HG03342 (cell line): ENCODE measurements around the gene DHRS3.

Experiments
- ATAC-seq: cut with Tn5 transposase; IDR thresholded peaks from one replicate; pipeline ENCODE4 v1.9.1; 2021; ENCODE audit warnings: mild to moderate bottlenecking, moderate library complexity; ENCODE audit not compliant: unreplicated experiment

DHRS3 gene

DNA sequence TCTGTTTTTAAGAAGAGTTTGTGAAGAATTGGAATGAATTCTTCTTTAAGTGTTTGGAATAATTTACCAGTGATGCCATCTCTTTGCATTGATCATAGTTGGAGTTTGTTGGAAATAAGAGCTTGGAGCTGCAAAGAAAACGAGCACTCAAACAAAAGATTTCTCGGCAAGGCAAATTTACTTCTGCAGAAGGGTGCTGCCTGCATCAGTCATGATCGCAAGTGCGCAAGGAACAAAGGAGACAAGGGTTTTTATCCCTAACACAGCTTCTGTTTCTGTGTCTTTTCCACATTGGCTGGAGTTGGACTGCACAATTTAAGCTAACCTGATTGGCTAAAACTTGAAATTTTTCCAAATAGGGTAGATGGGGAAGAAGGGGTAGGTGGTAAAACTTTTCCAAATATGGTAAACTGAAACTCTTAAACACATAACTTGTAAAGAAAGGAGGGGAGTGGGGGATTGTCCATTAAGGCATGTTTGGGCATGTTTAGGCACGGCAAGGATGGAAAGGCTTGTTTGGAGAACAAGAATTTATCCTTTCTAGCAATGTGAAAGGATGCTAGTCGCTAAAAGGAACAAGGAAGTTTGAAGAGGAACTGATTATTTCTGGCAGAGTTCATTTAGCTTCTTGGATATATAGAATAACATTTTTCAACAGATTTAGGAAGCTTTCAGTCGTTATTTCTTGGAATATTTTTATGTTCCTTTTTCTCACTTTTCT lies 22.4 kb upstream of the DHRS3 start:
- no peak for ATAC-seq

DNA sequence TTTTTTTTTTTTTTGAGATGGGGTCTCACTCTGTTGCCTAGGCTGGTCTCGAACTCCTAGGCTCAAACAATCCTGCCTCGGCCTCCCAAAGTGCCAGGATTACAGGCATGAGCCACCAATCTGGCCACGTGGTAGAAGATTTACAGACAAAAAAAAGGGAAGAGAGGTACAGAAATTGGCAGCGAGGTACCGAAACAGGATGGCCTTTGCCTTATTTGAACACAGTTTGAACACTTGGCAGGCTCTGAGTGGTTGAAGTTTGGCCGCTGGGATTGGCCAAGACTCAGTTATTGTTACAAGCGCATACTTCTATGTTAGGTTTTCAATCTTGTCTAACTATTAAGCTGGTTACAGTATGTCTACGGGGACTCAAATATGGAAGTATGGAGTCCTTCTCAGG lies 19.7 kb upstream of the DHRS3 start:
- ATAC-seq, result no peak

DNA sequence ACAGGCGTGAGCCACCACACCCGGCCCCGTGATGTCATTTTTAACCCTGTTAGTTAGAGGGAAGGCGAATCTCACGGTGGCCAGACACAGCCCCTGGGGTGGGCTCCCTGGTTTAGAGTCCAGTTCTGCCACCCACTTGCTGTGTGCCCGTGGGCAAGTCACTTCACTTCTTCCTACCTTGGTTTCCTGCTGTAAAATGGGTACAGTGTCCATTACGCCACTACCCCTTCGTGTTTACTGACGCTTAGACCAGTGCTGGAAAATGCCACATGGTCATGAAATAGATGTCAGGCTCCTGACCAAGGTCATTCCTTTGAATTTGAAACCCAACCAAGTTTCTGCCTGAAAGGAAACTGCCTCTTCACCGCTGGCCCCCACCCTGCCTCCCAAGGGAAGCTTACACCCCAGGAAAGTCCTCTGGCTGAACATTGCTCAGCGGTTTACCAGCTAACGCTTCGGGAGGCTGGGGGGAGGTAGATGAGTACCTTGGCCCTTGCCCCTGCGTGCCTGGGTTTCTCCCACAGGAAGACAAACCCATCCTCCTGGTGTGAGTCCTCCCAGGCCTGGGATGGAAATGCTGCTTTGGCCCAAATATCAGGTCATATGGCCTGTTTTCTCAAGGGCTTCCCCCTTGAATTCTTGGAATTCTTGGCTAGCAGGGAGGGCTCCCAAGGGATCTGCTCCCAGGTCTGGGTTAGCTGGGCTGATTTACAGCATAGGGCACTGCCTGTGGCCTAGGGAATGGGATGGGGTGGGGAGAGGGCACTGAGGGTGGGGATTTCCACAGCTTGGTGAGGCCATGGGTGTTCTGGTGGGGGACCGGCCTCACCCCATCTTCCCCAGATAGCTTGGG lies 18.3 kb upstream of the DHRS3 start:
- no peak for ATAC-seq

DNA sequence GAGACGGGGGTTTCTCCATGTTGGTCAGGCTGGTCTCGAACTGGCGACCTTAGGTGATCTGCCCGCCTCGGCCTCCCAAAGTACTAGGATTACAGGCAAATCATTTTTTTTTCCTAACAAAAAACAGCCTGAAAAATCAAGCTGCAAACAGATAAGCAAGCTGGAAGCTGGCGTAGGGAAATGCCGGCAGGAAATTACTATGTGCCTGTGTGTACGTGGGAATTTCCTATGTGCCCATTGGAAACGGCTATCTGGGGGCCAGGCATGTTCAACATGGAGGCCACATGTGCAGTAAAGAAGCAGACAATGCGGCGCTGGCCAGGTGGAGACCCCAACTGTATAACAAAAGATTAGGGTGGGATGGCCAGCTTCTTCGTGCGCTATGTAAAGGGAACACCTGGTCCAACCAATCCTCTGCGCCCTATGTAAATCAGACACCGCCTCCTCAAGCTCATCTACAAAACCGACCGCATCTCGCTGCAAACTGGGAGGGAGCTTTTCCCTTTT lies 16.7 kb upstream of the DHRS3 start:
- ATAC-seq, result no peak

DNA sequence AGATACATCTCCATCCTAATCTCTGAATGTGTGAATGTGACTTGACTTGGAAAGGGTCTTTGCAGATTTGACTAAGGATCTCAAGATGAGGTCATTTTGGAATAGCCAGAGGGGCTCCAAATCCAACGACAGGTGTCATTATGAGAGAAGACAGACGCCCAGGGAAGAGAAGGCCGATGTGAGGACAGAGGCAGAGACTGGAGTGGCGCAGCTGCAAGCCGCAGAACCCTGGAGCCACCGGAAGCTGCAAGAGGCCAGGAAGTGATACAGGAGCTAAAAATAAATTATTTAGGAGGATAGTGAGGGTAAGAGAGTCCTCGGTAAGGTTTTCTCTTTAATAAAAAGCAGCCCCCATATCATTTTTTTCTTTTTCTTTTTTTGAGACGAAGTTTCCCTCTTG lies 16.1 kb upstream of the DHRS3 start:
- no peak for ATAC-seq

DNA sequence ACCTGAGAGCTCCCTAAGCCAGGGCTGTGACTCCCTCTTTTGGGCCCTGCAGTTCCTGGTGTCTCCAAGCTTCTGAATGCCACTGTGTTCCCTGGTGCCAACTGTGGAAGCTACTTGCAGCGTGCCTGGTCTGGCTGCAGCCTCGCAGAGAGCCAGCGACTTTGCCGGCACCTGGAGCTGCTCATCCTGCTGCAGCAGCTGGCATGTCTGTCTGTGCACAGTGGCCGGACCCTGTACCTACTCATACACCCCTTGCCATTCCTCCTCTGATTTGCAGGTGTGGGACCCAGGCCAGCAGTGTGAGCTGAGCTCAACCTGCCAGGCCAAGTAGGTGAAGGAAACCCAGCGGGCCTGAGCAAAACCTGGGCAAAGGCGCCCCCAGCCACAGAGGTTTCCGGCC lies 13.6 kb upstream of the DHRS3 start:
- no peak for ATAC-seq

DNA sequence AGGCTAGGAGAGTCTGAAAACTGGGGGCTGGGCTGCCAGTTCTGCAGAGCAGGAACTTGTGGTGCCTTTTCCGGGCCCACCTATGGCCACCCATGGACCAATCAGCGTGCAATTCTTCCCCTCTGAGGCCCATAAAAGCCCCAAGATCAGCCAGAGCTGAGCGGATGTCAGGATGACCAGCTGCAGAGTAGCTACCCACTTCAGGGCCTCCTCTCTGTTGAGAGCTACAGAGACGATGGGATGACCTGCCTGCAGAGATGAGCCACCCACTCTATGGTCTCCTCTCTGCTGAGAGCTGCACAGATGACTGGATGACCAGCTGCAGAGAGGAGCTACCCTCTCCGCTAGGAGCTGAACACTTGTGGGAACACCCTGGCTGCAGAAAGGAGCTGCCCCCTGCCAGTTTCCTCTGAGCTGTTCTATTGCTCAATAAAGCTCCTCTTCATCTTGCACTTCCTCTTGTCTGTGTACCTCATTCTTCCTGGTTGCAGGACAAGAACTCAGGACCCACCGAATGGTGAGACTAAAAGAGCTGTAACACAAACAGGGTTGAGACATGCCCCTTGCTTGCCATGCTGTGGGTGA lies 13.0 kb upstream of the DHRS3 start:
- no peak for ATAC-seq

DNA sequence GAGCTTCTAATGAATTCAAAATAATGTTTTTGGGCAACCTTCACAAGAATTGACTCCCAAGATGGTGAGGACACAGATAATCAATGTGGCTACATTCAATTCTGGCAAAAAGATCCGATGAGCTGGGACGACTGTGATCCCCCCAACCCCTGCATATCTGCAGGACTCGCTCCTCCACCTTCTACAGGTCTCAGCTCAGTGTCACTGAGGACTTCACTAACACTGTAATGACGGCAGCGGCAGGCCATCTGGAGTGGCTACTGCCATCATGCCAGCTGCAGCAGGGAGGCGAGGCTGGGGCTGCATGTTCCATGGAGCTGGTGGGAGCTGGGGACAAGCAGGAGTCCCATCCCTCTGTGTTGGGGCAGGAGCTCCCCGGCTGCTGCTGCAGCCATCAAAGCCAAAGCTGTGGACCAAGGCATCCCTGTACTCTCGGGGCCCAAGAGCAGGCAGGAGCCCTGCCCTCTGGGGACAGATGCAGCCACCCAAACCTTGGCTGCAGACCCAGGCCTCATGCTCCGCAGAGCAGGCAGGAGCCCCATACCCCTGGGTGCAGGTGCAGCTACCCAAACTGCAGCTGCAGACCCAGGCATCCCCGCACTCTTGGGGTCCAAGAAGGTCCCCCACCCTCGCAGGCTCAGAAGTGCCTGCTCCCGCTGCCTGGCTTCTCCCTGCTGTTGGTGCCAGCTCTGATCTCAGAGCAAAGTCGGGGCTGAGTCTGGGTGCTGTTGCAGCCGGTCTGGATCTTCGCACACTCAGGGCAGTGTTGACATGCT lies 12.2 kb upstream of the DHRS3 start:
- ATAC-seq, result no peak

DNA sequence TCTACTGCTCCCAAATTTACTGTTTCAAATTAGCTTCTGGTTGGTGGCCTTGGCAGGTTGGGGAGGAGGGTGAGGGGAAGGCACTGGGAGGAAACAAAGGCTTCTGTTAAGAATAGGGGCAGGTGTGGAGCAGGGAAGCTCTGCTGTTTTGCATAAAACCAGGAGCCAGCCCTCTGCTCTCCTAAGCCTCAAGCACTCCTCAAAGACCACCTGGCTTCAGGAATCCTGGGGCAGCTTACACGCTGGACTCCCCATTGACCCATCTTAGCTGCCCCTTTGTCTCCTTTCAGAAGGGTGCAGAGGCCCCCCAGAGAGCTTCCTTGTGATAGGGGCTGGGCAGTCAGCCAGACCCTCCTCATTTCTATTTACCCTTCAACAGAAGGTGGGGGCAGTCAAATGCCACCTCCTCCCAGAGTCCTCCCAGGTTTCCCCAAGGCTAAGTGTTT lies 11.5 kb upstream of the DHRS3 start:
- ATAC-seq, result no peak

DNA sequence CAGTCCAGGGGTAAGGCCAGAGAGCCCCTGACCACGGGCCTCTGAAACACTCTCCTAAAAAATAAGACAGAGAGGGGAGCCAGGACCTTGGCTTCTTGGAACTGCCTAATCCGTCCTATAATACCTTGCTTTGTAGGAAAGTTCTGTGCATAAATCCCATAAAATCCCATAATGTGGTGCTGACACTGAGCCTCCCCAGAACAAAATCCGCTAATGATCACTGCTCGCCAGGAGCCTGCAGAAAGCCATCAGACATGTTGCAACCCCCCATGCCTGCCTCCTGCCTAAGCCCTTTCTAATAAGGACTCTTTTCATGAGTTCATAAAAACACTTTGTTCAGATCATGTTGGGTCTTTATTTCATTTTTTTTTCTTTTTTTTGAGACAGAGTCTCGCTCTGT lies 9.3 kb upstream of the DHRS3 start:
- no peak for ATAC-seq

DNA sequence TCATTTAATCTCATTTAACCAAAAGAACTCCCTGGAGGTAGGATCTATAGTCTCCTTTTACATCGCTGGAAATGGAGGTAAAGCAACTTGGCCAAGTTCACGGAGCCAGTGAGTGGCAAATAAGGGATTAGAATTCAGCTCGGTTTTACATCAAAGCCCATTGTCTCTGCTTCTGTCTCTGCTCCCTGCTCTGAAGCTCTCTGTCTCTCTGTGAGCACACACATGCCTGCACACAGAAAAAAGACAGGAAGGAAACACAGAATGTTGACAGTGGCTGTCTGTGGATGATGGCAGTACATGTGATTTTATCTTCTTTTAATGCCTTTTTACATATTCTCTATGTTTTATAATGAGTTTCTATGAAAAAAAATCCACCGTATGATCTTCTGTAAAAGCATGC lies 8.9 kb upstream of the DHRS3 start:
- no peak for ATAC-seq

DNA sequence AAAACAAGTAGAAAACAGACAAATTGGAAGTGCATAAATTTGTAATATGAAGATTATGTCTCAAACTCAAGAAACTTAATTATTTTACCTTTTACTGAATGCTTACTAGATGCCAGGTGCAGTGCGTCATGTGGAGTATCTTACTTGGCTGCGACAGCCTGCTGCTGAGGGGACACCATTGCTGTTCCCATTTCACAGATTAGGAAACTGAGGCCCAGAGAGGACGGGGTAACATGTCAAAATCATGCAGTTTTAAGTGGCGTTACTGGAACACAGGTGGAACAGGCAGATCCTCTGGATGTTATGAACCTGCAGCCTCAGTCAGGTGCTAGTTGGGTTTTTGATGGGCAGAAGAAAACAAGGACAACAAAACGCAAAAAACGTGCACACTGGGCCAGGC lies 7.3 kb upstream of the DHRS3 start:
- ATAC-seq, result no peak

DNA sequence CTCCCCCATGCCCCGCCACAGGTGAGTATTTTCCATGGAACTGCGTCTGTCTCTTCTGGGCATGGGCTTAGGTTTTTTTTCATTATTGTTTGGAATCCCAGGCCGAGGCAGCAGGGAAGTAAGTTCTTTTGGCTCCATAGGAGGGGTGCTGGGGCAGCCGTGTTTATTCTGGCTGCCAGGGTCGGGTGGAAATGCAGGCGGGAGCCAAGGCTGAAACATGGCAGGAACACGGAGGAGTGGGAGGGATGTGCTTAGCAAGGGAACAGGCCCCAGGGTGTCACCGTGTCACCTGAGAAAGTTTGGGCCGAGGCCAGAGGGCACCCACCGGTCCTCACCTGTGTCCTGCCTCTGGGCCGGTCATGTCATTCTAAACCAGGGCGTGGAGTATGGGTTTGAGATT lies 4.5 kb upstream of the DHRS3 start:
- ATAC-seq, result no peak

DNA sequence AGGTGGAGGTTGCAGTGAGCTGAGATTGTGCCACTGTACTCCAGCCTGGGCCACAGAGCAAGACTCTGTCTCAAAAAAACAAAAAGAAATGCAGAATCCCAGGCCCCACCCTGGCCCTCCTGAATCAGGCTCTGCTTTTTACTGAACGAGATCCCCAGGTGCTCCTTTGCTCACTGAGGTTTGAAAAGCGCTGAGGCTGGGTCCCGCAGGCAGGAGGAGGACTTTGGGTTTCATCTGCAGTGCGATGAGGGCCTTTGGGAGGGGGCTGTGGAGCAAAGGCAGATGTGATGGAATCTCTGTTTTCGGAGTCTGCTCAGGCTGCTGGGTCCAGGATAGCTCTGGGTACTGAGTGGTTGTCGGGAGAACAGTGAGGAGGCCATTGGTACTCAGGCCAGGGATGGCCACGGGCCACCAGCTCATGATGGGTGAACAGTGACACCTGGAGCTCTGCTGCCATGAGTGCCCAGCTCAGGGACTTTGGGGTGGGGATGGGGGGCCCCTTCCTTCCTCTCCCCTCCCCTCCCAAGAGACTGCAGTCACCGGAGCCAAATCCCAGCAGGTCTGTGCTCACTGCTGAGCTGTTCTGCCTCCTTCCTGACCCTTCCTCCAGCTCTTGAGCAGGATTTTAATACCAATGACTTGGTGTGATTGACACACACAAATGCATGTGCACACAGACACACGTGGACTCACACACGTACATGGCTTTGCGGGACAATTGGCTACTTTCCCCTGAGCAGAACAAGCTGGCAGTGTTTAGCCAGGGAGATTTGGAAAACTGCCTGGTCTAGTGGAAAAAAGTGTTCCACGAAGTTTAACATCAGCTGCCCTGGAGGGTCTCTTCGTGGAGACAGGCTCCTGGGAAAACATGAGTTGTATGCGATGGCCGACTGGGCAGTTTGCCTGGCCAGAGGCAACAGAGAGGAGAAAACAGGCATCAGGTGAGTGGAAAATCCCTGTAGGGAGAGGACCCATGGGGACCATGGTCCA lies 3.6 kb upstream of the DHRS3 start:
- no peak for ATAC-seq

DNA sequence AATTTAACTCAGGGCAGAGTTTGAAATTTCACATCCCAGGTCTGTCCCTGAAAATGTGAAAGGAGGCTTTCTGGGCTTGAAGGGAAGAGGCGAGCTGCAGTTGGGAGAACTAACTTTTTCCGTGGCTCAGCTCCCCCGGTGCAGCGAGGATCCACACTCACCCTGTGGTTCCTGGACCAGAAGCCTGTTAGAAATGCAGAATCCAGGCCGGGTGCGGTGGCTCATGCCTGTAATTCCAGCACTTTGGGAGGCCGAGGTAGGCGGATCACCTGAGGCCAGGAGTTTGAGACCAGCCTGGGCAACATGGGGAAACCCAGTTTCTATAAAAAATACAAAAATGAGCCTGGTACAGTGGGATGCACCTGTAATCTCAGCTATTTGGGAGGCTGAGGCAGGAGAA lies 2.9 kb upstream of the DHRS3 start:
- ATAC-seq, result no peak

DNA sequence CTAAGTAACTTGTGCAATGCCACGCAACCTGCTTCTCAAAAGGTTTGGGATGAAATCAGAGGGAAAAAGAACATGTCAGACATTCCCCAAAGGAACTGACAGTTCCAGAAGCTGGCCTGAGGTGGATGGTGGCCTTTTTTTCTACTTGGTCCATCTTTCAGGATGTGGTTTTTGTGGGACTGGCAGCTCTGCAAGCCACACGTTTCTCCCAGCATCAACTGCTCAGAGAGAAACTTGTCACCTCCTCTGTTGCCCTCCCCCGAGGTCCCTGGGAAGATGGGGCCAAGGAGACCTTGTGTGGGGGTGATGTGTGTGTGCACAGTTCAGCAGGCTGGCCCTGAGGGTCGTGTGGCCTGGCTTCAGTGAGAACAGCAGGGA lies 2.5 kb upstream of the DHRS3 start:
- ATAC-seq, result no peak

DNA sequence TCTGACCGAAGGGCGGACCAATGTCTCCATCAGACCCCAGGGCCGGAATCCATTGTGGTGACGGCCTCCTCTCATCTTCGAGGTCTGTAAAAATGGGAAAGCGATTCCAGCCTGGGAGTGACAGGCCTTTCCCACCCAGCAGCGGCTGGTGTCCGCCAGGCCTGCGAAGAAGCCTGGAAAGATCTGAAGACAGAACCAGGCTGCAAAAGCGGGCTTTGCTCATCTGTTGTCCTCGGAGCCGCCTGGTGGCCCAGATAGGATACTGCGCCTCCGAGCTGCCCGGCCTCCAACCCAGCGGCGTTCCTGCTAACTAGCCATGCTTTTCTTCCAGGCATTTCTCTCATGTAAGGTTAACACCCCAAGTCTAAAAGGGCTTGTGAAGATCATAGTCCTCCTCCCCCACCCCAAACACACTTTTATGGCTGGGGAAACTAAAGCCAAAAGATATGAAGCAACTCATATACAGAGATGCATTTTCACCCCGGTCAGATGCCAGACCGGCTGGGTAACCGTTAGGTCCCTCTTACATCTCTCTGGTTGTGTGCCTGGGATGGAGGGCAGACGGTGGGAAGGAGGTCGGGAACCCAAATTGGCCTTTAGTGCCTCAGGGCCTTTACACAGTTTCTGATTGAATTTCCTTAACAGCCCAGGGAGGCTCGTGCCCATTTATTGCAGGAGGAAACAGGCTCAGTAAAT lies 1.9 kb upstream of the DHRS3 start:
- peak; percentile 60 for ATAC-seq

DNA sequence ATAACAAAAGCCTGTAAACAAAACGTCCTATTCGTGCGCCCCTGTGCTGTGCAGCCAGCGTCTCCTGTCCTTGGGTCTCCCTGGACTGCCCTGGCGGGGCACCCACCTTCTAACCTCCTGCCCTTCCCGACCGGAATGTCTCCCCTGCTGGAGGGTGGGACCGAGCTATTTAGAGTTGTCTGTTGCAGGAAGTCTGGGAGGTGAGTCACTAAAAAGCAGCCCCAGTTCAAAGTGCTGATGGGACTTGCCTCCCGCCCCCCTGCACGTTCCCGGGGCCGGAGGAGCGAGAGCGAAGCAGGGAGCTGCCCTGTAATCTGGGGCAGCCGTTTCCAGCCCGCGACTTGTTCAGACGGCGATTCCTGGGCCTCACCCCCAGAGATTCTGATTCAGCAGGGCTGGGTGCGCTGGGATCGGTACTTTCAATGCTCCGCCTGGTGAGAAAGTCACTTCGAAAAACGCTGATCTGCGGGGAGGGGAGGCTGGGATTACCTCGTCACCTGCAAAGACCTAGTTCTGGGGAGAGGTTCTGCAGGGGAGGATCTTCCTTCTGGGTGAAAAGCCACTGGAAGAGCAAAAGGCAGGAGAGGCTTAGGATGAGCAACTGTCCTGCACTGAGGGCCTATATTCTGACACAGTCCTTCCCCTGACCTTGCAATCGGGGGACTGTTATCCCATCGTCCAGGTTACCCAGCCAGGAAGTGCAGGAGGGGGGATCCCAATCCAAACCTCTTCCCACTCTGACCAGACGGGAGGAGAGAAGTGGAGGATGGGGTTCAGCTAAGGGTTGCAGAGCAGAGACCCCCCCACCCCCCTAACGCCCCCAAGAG lies 1.2 kb upstream of the DHRS3 start:
- no peak for ATAC-seq

DNA sequence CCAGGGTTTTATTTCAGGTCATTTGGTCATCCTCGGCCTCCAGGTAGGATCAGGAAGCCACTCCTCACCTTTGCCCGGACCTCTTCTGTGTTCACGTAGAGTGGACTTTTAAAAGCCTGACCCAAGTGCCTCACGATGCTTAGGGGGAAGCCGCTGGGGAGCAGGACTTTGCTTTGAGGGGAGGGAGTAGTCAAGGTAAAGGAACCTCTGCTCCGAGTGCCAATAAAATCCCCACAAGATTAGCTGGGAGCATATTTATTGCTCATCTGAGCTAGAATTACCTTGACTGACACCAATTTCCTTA lies 603 bp upstream of the DHRS3 start:
- no peak for ATAC-seq
